Measurements from ENCODE around the gene HSBP1L1. TPM values are rescaled to one million over a fixed set of nuclear protein-coding genes. Genes with fewer than 3 reads are reported as not detected.

Gene HSBP1L1
- total RNA-seq, 3 donors from 2014 or later, result 33.8 to 73.7 (median 68.4) TPM

DNA sequence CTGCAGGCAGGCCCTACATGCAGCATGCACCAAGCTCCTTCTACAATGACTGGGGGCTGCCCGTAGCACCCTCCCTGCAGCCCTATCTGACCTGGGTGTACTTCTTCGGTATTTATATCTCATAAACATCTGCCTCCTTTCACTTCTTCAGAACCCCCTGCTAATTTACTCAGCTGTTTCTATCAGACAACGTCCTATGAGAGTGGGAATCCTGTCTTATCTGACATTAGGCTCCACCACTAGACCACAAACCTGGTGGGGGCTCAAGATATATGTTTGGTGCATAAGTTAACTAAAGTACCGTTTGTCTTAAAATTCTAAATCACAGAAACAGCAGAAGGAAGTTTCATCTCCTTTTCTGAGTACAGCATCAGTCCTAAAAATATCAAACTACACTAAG is 10.6 kb downstream of the HSBP1L1 start:
- Histone ChIP-seq H3K4me3 (no peak overlapping the region), H3K9me3 (no peaks in the 10 kb centered on the region), H3K4me1 (ENCODE audit: low read depth) (peaks cover 6% of the 10 kb centered on the region), H3K36me3 (ENCODE audit: low read depth) (peaks cover 4% of the 10 kb centered on the region)
- no peak for DNase-seq
- intact Hi-C loops (cut with DNase I, micrococcal nuclease), result no loop called here
- TF ChIP-seq, protein P1, sequence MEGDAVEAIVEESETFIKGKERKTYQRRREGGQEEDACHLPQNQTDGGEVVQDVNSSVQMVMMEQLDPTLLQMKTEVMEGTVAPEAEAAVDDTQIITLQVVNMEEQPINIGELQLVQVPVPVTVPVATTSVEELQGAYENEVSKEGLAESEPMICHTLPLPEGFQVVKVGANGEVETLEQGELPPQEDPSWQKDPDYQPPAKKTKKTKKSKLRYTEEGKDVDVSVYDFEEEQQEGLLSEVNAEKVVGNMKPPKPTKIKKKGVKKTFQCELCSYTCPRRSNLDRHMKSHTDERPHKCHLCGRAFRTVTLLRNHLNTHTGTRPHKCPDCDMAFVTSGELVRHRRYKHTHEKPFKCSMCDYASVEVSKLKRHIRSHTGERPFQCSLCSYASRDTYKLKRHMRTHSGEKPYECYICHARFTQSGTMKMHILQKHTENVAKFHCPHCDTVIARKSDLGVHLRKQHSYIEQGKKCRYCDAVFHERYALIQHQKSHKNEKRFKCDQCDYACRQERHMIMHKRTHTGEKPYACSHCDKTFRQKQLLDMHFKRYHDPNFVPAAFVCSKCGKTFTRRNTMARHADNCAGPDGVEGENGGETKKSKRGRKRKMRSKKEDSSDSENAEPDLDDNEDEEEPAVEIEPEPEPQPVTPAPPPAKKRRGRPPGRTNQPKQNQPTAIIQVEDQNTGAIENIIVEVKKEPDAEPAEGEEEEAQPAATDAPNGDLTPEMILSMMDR (IDR thresholded peaks at IDR 0.05), result no peak
- no peak for ATAC-seq

DNA sequence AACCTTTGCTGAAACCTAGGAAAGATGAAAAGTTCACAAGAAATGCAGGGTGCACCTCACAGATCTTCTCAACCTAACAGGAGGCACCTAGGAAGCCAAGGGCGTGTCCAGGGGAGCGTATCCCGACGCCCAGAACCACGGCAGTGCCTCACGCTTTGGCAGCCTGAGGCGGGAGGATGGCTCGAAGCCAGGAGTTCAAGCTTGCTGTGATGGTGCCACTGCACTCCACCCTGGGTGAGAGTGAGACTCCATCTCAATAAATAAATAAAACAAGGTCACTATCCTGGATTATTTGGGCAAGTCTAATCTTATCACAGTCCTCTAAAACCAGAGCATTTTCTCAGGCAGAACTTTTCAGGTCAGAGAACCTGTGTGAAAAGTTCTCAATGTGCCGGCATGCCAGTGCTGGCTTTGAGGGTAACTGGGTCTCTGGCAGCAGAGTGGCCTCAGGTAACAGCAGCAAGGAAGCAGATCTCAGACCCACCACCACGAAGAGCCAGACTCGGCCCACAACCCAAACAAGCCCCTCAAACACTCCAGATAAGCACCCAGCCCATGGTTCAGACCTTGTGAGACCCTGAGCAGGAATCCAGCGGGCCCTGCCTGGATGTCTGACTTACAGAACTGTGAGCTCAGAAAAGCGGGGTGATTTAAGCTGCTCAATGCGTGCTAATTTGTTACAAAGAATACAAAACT is 11.7 kb downstream of the HSBP1L1 start:
- Histone ChIP-seq H3K4me1 (ENCODE audit: low read depth) (peaks cover 6% of the 10 kb centered on the region), H3K4me3 (no peak overlapping the region), H3K9me3 (no peaks in the 10 kb centered on the region), H3K36me3 (ENCODE audit: low read depth) (peaks cover 4% of the 10 kb centered on the region)
- ATAC-seq, result peak; percentile 54
- TF ChIP-seq, protein P1 (IDR thresholded peaks at IDR 0.05), result no peak
- peak in 1 of 3 donors; percentile 67 for DNase-seq
- intact Hi-C loops (cut with DNase I, micrococcal nuclease), result no loop called here

DNA sequence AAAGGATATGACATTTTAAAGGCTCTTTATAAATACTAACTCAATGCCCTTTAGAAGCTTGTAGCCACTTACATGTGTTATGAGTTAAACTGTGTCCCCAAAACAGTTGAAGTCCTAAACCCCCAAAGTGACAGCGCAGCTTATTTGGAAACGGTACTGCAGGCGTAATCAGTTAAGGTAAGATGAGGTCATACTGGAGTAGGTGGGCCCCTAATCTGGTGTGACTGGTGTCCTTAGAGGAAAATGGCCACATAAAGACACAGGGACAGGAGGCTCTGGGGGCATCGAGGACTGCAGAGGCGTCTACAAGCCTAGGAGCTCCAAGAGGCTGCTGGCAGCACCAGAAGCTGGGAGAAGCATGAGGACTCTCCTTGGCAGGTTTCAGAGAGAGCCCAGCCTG is 15.4 kb downstream of the HSBP1L1 start:
- no peaks in the 10 kb centered on the region for H3K36me3 ChIP-seq (ENCODE audit: low read depth)

DNA sequence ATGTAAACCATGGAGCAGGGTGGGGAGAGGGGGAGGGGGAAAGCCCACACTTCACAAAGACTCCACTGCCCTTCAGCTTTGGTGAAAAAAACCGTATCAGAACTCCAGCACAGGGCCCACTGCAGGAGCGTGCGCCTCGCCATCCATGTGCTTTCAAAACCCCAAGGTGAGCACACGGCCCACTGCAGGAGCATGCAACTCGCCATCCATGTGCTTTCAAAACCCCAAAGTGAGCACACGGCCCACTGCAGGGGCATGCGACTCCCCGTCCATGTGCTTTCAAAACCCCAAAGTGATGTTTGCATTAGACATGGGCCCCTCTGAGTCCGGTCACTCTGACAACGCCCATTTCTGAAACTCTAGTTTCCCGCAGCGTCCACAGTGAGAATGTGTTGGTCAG is 16.1 kb downstream of the HSBP1L1 start:
- DNase-seq (no peak), ATAC-seq (no peak)
- no peaks in the 10 kb centered on the region for H3K4me1 ChIP-seq (ENCODE audit: low read depth)
- intact Hi-C loops (cut with DNase I, micrococcal nuclease), result no loop called here
- no peaks in the 10 kb centered on the region for H3K9me3 ChIP-seq
- H3K4me3 ChIP-seq, result no peak overlapping the region
- TF ChIP-seq, protein P1 (IDR thresholded peaks at IDR 0.05), result no peak
- H3K36me3 ChIP-seq (ENCODE audit: low read depth), result no peaks in the 10 kb centered on the region

More for the DNA sequence above, 15.4 kb downstream of the HSBP1L1 start:
- no peaks in the 10 kb centered on the region for H3K9me3 ChIP-seq
- intact Hi-C loops (cut with DNase I, micrococcal nuclease), result no loop called here
- H3K4me3 ChIP-seq, result no peak overlapping the region
- ATAC-seq, result no peak
- H3K4me1 ChIP-seq (ENCODE audit: low read depth), result no peaks in the 10 kb centered on the region
- DNase-seq, result no peak
- TF ChIP-seq, protein P1 (IDR thresholded peaks at IDR 0.05), result no peak

DNA sequence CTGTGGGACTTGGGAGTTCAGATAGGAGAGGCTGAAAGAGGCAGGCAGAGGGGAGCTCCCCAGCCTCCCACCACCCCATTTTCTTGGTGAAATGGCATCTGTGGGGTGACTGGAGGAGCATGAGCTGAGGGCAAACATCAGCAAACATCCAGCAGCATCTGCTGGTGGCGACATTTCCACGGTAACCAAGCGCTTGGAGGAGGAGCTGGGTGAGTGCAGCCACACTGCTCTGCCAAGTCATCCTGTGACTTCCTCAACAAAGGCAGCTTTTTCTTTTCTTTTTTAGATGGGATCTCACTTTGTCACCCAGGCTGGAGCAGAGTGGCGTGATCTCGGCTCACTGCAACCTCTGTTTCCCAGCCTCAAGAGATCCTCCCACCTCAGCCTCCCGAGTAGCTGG is 18.3 kb downstream of the HSBP1L1 start:
- no peaks in the 10 kb centered on the region for H3K9me3 ChIP-seq
- no peaks in the 10 kb centered on the region for H3K36me3 ChIP-seq (ENCODE audit: low read depth)
- DNase-seq (no peak), ATAC-seq (peak; percentile 38)
- intact Hi-C loops (cut with DNase I, micrococcal nuclease), result no loop called here
- no peak overlapping the region for H3K4me3 ChIP-seq
- TF ChIP-seq, protein P1 (IDR thresholded peaks at IDR 0.05), result no peak
- H3K4me1 ChIP-seq (ENCODE audit: low read depth), result peaks cover 13% of the 10 kb centered on the region
